ENCODE data around the gene RRH.

GRCh38 chr4:109886303-109886702 is 58.5 kb downstream of the RRH start:
- TF ChIP-seq, protein P1, sequence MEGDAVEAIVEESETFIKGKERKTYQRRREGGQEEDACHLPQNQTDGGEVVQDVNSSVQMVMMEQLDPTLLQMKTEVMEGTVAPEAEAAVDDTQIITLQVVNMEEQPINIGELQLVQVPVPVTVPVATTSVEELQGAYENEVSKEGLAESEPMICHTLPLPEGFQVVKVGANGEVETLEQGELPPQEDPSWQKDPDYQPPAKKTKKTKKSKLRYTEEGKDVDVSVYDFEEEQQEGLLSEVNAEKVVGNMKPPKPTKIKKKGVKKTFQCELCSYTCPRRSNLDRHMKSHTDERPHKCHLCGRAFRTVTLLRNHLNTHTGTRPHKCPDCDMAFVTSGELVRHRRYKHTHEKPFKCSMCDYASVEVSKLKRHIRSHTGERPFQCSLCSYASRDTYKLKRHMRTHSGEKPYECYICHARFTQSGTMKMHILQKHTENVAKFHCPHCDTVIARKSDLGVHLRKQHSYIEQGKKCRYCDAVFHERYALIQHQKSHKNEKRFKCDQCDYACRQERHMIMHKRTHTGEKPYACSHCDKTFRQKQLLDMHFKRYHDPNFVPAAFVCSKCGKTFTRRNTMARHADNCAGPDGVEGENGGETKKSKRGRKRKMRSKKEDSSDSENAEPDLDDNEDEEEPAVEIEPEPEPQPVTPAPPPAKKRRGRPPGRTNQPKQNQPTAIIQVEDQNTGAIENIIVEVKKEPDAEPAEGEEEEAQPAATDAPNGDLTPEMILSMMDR (IDR thresholded peaks at IDR 0.05) = no peak
- TF ChIP-seq ZFX (IDR thresholded peaks at IDR 0.05; ENCODE audit: borderline replicate concordance) = no peak
